ENCODE measurements around the gene GART. TPM values are rescaled to one million over a fixed set of nuclear protein-coding genes. Genes with fewer than 3 reads are reported as not detected.

The GART gene
- total and polyA plus RNA-seq, 10 of the 15 experiments (the other 5 are each of a cell fraction or from before 2014, with no cell fraction given) = 44.7 to 178 (median 106) TPM

DNA sequence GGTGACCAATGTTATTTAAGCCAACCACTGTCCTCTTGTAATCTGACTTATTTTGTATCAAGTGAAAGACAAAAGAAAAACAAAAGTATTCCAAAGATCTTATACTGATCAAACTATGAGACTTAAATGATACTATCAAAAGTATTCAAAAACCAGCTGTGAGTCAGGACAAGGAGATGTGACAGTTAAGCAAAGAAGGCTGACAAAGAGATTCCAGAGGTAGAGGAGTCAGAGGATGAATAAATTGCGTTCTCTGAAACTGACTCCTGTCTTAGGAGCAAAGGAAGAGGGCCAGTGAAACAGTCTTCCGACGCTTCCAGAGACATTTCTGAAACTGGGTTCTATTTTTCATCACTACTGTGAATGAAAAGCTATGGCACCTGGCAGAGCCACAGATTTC lies 83.1 kb downstream of the GART start:
- intact Hi-C loops (cut with micrococcal nuclease; ENCODE audit: unreplicated experiment) = no loop called here

More for the DNA sequence above, 83.1 kb downstream of the GART start:
- no peak overlapping the region for H3K27ac ChIP-seq (ENCODE audit: control insufficient read depth, insufficient read depth)
- WGBS (ENCODE audit: insufficient coverage, insufficient replicate concordance, low lambda C conversion rate, missing lambda C conversion rate) = 98% methylated on average over 3 of the region's 3 CpGs
- FAIRE-seq (no peak), ATAC-seq (no peak), DNase-seq (ENCODE audit: low read depth, low spot score) (no peak)
- no peaks in the 10 kb centered on the region for H3K79me2 ChIP-seq (ENCODE audit: control insufficient read depth, insufficient read depth, low read length)
- no peak for TF ChIP-seq RUNX3 (IDR thresholded peaks at IDR 0.05; ENCODE audit: low read length)
- TF ChIP-seq SMC3 (IDR thresholded peaks at IDR 0.05; ENCODE audit: borderline replicate concordance, low read length) = no peak; the same call in 1 of the 2 replicates
- TF ChIP-seq SIX5 (IDR thresholded peaks at IDR 0.05; ENCODE audit: low read depth, low read length, severe bottlenecking) = no peak
- TF ChIP-seq MEF2B (IDR thresholded peaks at IDR 0.05; ENCODE audit: partially characterized antibody, poor library complexity, severe bottlenecking) = no peak
- TF ChIP-seq, protein P1, sequence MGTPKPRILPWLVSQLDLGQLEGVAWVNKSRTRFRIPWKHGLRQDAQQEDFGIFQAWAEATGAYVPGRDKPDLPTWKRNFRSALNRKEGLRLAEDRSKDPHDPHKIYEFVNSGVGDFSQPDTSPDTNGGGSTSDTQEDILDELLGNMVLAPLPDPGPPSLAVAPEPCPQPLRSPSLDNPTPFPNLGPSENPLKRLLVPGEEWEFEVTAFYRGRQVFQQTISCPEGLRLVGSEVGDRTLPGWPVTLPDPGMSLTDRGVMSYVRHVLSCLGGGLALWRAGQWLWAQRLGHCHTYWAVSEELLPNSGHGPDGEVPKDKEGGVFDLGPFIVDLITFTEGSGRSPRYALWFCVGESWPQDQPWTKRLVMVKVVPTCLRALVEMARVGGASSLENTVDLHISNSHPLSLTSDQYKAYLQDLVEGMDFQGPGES (IDR thresholded peaks at IDR 0.05) = no peak
- TF ChIP-seq MXI1 (IDR thresholded peaks at IDR 0.05; ENCODE audit: low read depth, low read length) = no peak
- no peak for TF ChIP-seq POU2F2 (IDR thresholded peaks at IDR 0.05; ENCODE audit: borderline replicate concordance, low read depth, low read length)
- no peak for TF ChIP-seq NFYA (IDR thresholded peaks at IDR 0.05; ENCODE audit: borderline replicate concordance, low read depth, low read length)
- TF ChIP-seq CREM (IDR thresholded peaks at IDR 0.05; ENCODE audit: low read depth) = no peak
- H3K9ac ChIP-seq (ENCODE audit: control insufficient read depth, insufficient read depth, low read length) = no peak overlapping the region
- no TSS peak for BruUV-seq (replicated peaks)
- peaks cover 0 to 10% of the 10 kb centered on the region in 2 experiments; a peak in 3 of 4 replicates for H3K36me3 ChIP-seq (ENCODE audit: control insufficient read depth in 2 of 2, insufficient read depth in 2 of 2, low read length in 1 of 2)
- CTCF ChIA-PET = interaction anchor here (1.1 to 1.4 kb wide), 2 partner anchors 14 to 261 kb away, joined by 4 to 7 read pairs; no protein-coding TSS in a partner anchor
- H3K4me1 ChIP-seq (ENCODE audit: control insufficient read depth, insufficient read depth, low read length) = no peaks in the 10 kb centered on the region
- RAD21 ChIA-PET (ENCODE audit: unreplicated experiment) = no interaction called here
- H3K4me3 ChIP-seq = no peak overlapping the region
- in situ Hi-C loops (cut with MboI) = no loop called here
- no peaks in the 10 kb centered on the region for H3K9me3 ChIP-seq (replicated peaks; ENCODE audit: control insufficient read depth, insufficient read depth, low read length)
- H3K4me2 ChIP-seq (ENCODE audit: control insufficient read depth, insufficient read depth) = no peak overlapping the region
- POLR2A ChIA-PET = interaction anchor here (0.5 kb wide), 1 partner anchor 145 kb away, joined by 4 read pairs; no protein-coding TSS in a partner anchor
- no peak overlapping the region for H2AFZ ChIP-seq (ENCODE audit: control insufficient read depth, low read depth, low read length)
- no peaks in the 10 kb centered on the region for H3K27me3 ChIP-seq (replicated peaks in 1 of 2; ENCODE audit: control insufficient read depth in 2 of 2, insufficient read depth in 2 of 2, low read length in 1 of 2)
- SMC1A ChIA-PET (ENCODE audit: uncharacterized antibody, unreplicated experiment) = interaction anchor here (1.1 to 1.4 kb wide), 2 partner anchors 17 to 99 kb away, joined by 3 to 4 read pairs; no protein-coding TSS in a partner anchor
- H4K20me1 ChIP-seq (ENCODE audit: control insufficient read depth, insufficient read depth) = no peaks in the 10 kb centered on the region

Measured in GM12878 (cell line).